Embryonic facial prominence (tissue), 1 donor: ENCODE measurements around the gene RPTOR.

Source experiments
- DNase-seq: peaks from one replicate; pipeline ENCODE4 v3.0.0-alpha.2; 2016; ENCODE audit errors: extremely low spot score

The RPTOR gene

DNA sequence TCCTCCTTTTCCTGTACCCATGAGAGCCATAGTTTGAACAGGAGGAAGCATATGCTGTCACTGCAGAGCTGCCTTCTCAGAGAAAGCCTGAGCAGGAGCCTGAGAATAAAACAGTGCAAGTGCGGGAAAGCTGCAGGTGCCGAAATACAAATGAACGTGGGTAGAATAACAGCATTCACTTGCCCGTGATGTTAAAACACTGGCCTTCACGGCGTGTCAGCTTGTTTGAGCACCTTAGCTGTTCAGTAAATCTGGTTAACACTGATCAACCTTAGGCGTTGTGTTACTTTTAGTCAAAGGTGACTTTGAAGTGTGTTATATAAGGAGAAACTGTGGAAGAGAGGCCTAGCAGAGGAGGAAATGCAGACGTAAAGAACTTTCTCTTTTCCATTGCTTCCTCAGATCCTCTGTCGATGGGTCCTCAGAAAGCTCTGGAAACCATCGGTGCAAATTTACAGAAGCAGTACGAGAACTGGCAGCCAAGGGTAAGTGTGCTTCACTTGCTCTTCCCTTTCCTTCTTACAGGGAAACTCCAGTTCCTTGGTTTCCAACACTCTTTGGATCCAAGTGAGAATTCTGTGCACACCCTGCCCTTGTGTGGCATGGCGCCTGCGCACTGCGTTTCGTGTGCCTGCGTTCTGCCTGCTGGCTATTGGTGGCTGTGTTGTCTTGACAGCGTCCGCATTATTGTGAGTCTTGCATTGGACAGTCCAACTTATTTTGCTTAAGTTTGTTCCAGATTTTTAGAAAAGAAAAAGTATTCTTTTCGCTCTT is 98.9 kb downstream of the RPTOR start:
- DNase-seq, result no peak

DNA sequence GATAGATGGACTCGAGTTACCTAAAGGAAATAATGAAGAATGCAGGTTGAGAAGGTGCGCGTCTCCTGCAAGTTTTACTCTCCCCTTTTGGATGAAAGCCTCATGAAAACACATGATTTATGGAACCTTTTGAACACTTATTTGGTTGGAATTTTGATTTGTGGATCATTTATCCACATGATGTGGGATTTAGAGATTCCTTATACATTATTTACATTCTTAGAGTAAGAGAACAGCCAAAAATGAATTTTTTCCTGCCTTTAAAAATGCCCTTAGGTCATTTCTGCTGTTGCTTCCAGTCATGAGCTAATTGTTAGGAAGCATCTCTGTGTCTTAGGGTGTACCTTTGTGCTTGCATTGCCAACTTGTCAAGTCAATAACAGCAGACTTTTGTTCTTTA is 99.9 kb downstream of the RPTOR start:
- DNase-seq, result no peak

GRCh38 chr17:80645706-80646325 is 101.2 kb downstream of the RPTOR start:
- DNase-seq, result no peak

DNA sequence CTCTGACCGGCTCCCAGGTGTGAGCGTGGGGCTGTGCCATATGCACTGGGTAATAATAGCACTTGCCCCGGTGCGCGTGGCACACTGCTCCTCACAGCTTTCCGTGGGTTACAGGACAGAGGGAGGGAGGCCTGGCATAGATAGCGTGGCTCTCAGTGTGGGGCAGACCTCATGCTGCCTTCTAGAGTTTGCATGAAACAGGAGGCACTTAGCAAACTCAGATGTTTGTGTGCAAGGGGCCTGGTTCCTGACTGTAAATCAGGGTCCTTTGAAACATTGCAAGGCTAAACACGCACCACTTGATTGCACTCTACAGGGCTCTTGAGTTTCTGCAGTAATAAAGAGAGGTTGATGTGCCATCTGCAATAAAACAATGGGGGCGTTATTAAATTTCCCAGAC is 101.7 kb downstream of the RPTOR start:
- no peak for DNase-seq

- no peak for DNase-seq
Measured at GRCh38 chr17:80647746-80648145, 103.1 kb downstream of the RPTOR start.

GRCh38 chr17:80649200-80649644 is 104.6 kb downstream of the RPTOR start:
- no peak for DNase-seq

DNA sequence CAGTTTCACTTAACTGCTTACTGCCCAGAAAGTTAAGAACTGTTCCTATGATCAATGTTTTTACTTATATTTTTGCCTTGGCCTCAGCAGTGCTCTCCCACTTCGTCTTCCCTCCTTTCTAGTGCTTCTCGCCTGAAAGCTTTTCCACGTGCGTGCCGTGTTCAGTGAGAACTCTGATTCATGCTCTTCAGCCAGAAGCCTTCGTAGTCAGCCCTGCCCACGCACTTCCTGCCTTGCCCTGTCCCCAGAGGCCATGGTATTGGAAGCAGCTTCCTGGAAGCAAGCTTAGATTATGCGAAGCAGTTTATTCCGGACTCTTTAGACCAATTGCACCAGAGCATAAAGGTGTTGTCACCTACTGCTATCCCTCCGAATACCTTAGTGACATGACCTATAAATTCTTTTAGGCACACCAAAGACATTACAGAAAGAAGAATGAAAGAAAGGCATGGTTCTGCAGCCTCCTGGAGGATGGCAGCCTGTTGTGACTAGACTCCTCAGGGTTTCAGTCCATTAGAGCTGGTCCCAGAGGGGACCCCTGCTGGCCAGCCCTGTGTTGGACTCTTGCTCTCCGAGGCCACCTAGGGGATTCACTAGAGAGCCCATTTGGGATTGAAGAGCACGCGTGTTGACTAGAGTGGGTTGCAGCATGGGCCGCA is 105.2 kb downstream of the RPTOR start:
- DNase-seq, result no peak

- DNase-seq, result no peak
Measured at GRCh38 chr17:80650331-80650672, 105.7 kb downstream of the RPTOR start.

DNA sequence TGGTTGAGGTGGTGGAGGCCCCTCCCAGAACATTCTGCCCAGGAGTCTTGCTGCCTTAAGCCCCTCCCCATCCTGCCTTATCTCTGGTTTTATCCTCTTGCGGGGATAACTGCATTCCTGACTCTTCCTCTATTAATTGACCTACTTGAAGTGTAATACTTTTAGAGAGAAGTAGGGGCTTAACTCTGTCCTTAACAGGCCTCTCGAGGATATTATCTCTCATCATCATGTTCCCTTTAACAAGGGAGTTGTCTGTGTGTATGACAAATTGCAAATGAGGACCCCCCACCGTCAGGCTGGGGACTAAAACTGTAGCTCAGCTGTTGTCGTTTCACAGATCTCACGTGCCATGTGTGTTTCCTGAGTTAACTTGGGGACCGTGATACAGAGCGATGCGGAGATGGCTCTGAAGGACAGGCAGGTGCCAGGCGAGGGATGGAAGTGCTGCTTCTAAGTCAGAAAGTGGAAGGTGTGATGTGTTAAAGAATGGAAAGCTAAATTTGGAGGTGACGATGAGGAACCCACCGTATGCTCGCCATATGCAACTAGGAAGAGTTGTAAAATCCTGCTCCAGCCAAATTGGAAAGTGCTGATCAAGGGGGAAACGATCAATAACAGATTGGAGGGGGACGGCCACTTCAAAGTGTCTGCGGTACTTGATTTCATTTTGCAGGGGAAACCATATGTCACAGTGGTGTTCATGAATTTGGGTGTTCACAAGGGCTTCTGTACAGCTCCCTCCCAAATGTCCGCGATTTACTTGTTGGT is 106.3 kb downstream of the RPTOR start:
- no peak for DNase-seq

GRCh38 chr17:80652756-80653330 is 108.2 kb downstream of the RPTOR start:
- no peak for DNase-seq

DNA sequence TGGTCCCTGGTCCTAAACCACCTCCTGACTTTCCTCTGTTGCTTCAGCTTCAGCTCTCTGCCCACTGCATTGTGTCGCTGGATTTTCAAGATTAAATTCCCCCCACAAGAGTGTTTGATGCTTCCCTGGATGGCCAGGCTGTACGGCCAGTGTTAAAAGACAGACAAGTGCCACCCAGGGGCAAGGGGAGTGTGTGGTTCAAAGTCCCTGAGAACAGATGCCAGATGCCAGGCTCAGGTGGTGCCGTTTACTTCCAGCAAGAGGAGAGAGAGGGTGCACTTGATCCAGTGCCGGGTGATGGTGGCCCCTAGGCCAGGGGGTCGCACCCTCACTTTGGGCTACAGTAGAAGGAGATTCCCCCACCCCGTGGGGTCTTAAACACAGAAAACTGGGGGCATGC is 109.2 kb downstream of the RPTOR start:
- no peak for DNase-seq

DNA sequence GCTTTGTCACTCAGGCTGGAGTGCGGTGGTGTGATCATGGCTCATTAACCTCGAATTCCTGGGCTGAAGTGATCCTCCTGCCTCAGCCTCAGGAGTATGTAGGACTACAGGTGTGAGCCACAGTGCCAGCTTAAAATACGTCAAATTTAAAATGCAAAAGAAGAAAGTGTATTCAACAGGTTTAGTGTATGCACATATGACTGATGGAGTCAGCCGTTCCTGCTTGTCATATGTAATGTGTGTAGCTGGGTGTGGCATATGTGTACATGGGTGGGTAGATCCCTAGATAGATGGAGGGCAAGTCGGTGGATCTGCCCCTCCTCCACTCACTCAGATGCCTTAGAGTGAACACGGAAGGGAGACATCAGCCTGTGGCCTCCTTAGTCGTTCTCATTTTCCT is 111.0 kb downstream of the RPTOR start:
- DNase-seq, result no peak

GRCh38 chr17:80656590-80656989 is 112.0 kb downstream of the RPTOR start:
- DNase-seq, result no peak

- no peak for DNase-seq
Measured at GRCh38 chr17:80657561-80657960, 112.9 kb downstream of the RPTOR start.

- DNase-seq, result no peak
Measured at GRCh38 chr17:80658821-80659220, 114.2 kb downstream of the RPTOR start.

- no peak for DNase-seq
Measured at GRCh38 chr17:80659651-80660050, 115.0 kb downstream of the RPTOR start.

GRCh38 chr17:80660527-80661198 is 116.0 kb downstream of the RPTOR start:
- DNase-seq, result no peak

DNA sequence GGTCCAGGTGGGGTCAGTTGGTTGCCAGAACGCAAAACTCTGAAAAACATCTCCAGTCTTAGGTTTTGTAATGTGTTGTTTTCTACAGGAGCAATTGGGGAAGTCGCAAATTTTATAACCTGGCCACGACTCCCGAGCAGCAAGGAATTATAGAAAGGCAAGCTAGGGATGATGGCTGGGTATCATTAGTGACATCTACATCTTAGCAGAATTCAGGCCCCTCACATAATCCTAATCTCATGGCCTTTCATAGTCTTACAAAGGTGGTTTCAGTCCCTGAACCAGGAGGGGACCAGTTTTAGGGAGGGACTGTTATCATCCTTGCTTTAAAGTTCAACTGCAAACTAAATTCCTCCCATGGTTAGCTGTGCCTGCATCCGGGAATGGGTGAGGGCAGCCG is 117.9 kb downstream of the RPTOR start:
- DNase-seq, result no peak

GRCh38 chr17:80663781-80664206 is 119.2 kb downstream of the RPTOR start:
- DNase-seq, result no peak

GRCh38 chr17:80664217-80664790 is 119.7 kb downstream of the RPTOR start:
- DNase-seq, result no peak

- DNase-seq, result no peak
Measured at GRCh38 chr17:80665792-80666191, 121.2 kb downstream of the RPTOR start.
